Measurements from ENCODE around the gene RPS6KA3. TPM values are rescaled to one million over a fixed set of nuclear protein-coding genes. Genes with fewer than 3 reads are reported as not detected.
A peak's percentile ranks its signal among the peaks of the same experiment; 100 is the strongest.

RPS6KA3 gene
- total and polyA plus RNA-seq, 9 of the 15 experiments (the other 6 are each of a cell fraction or from before 2014, with no cell fraction given), result 10.9 to 61.9 (median 37.4) TPM

GRCh38 chrX:20265221-20265725 lies 1.4 kb downstream of the RPS6KA3 start (continued):
- TF ChIP-seq TBP (optimal IDR thresholded peaks at IDR 0.05; ENCODE audit: low read depth, low read length) (peak; percentile 73), PML (IDR thresholded peaks at IDR 0.05; ENCODE audit: low read length) (peak; percentile 60; the same call in 1 of the 2 replicates), ZNF3 (CRISPR knock-in tag; IDR thresholded peaks at IDR 0.05) (no peak), ARID3A (IDR thresholded peaks at IDR 0.05; ENCODE audit: borderline replicate concordance, low read depth, low read length) (0 out of 2 replicates have a peak, but pooled peaks have one; percentile 88), JUND (IDR thresholded peaks at IDR 0.05; ENCODE audit: borderline replicate concordance, low read depth, low read length) (peak; percentile 74), JUND (tag; IDR thresholded peaks at IDR 0.05; ENCODE audit: borderline replicate concordance, low read depth, low read length) (peak; percentile 53; the same call in 1 of the 3 replicates), ZC3H4 (CRISPR knock-in tag; IDR thresholded peaks at IDR 0.05; ENCODE audit: borderline replicate concordance) (0 out of 2 replicates have a peak, but pooled peaks have one; percentile 18), BCOR (IDR thresholded peaks at IDR 0.05) (peak; percentile 55; the same call in 1 of the 2 replicates), RNF2 (IDR thresholded peaks at IDR 0.05) (peak; percentile 39; the same call in 1 of the 2 replicates), IRF2 (CRISPR knock-in tag; IDR thresholded peaks at IDR 0.05) (no peak), CBFA2T3 (IDR thresholded peaks at IDR 0.05) (peak; percentile 79), GMEB1 (CRISPR knock-in tag; IDR thresholded peaks at IDR 0.05) (no peak), LARP7 (IDR thresholded peaks at IDR 0.05) (no peak), BHLHE40 (IDR thresholded peaks at IDR 0.05; ENCODE audit: low read length) (peak; percentile 71), ELF4 (CRISPR knock-in tag; IDR thresholded peaks at IDR 0.05) (no peak), TBL1XR1 (IDR thresholded peaks at IDR 0.05; ENCODE audit: low read length in 2 of 2) (0 out of 4 replicates have a peak, but pooled peaks of 1 of the 2 experiments have one; percentile 33), CTCF (IDR thresholded peaks at IDR 0.05 in 2 of 3, conservative IDR thresholded peaks at IDR 0.05 in 1 of 3; ENCODE audit: insufficient read depth in 2 of 3, low read depth in 1 of 3, low read length in 3 of 3) (no peak), MNT (conservative IDR thresholded peaks at IDR 0.05) (peak in 1 of 2 experiments; percentile 70; a peak in 2 of 4 replicates), TAF9B (IDR thresholded peaks at IDR 0.05; ENCODE audit: partially characterized antibody) (peak; percentile 62), YY1 (IDR thresholded peaks at IDR 0.05; ENCODE audit: borderline replicate concordance in 1 of 3, control insufficient read depth in 1 of 3, extremely low read depth in 1 of 3, insufficient read depth in 3 of 3, insufficient read length in 1 of 3, insufficient replicate concordance in 2 of 3, low read depth in 1 of 3, low read length in 2 of 3) (peak in 2 of 3 experiments; percentile 66 to 71), EP300 (IDR thresholded peaks at IDR 0.05; ENCODE audit: low read length) (peak; percentile 44; the same call in 1 of the 2 replicates), ZBTB7A (IDR thresholded peaks at IDR 0.05; ENCODE audit: borderline replicate concordance, control insufficient read depth, low read depth, low read length) (peak; percentile 31; the same call in 1 of the 2 replicates)
